SK-N-SH (cell line): ENCODE data around the gene DNAJB11. TPM values are rescaled to one million over a fixed set of nuclear protein-coding genes. Genes with fewer than 3 reads are reported as not detected.

ENCODE experiments used
- CTCF ChIA-PET: fragments of 300-600, 350-600 bp; formaldehyde crosslinking; extraction: SDS; loops from one replicate; lab custom pipeline; 2021; lab: Yijun Ruan, JAX
- POLR2A ChIA-PET: fragments of 350-600 bp; sonication (Branson Sonifier 250); formaldehyde crosslinking; extraction: SDS; loops from one replicate; lab custom pipeline; 2020; ENCODE audit warnings: antibody characterized with exemption, inconsistent platforms; lab: Yijun Ruan, JAX
- DNase-seq: peaks from one replicate; pipeline ENCODE4 v3.0.0; 2012
- H2AFZ ChIP-seq: fragments of 200-600 bp; sonication (generic); 2 replicates; pipeline ENCODE4 v1.8.1; 2016; ENCODE audit warnings: antibody characterized with exemption, mild to moderate bottlenecking, low read depth
- H3F3A ChIP-seq: fragments of 200-600 bp; sonication (generic); replicated peaks from 2 replicates; pipeline ENCODE3; 2016; ENCODE audit warnings: antibody characterized with exemption, mild to moderate bottlenecking; ENCODE audit not compliant: insufficient read depth
- H3K27ac ChIP-seq, 2 experiments: fragments of 200-500 bp in 1 of 2; fragments of 200-600 bp in 1 of 2; sonication (Bioruptor generic) in 1 of 2; sonication (generic), shearing (Covaris generic) in 1 of 2; 2 replicates each; pipeline versions ENCODE4 v1.5.1 to v1.6.1; 2014 to 2016; ENCODE audit warnings: low read depth in 2 of 2, inconsistent platforms in 1 of 2, low read length in 1 of 2, mild to moderate bottlenecking in 1 of 2, mixed read lengths in 1 of 2
- H3K27me3 ChIP-seq: fragments of 200-600 bp; sonication (generic), shearing (Covaris generic); 2 replicates; pipeline ENCODE4 v1.6.1; 2016; ENCODE audit warnings: mixed run types; ENCODE audit not compliant: insufficient read depth
- H3K36me3 ChIP-seq, 2 experiments: fragments of 200-500 bp in 1 of 2; fragments of 200-600 bp in 1 of 2; sonication (Bioruptor generic) in 1 of 2; sonication (generic) in 1 of 2; replicated peaks in 1 of 2; 2 replicates each; pipeline versions ENCODE3 to v1.5.1; 2014 to 2016; ENCODE audit warnings: low read length in 1 of 2, mild to moderate bottlenecking in 1 of 2; ENCODE audit not compliant: insufficient read depth in 2 of 2, control insufficient read depth in 1 of 2
- H3K4me1 ChIP-seq, 2 experiments: fragments of 200-500 bp in 1 of 2; fragments of 200-600 bp in 1 of 2; sonication (Bioruptor generic) in 1 of 2; sonication (generic), shearing (Covaris generic) in 1 of 2; 2 replicates each; pipeline versions ENCODE4 v1.5.1 to v1.6.1; 2014 to 2016; ENCODE audit warnings: low read depth in 1 of 2, low read length in 1 of 2, mixed run types in 1 of 2; ENCODE audit not compliant: insufficient read depth in 2 of 2, control insufficient read depth in 1 of 2
- H3K4me2 ChIP-seq: fragments of 200-600 bp; sonication (generic), shearing (Covaris generic); 2 replicates; pipeline ENCODE4 v1.6.1; 2017; ENCODE audit warnings: mixed run types
- H3K4me3 ChIP-seq, 2 experiments: fragments of 200-500 bp in 1 of 2; fragments of 200-600 bp in 1 of 2; sonication (Bioruptor generic) in 1 of 2; sonication (generic), shearing (Covaris generic) in 1 of 2; 2 replicates each; pipeline versions ENCODE4 v1.5.1 to v1.8.1; 2014 to 2016; ENCODE audit warnings: low read depth in 2 of 2, inconsistent platforms in 1 of 2, low read length in 1 of 2, mild to moderate bottlenecking in 1 of 2, mixed read lengths in 1 of 2, moderate library complexity in 1 of 2
- H3K79me2 ChIP-seq: fragments of 200-600 bp; sonication (generic); 2 replicates; pipeline ENCODE4 v1.8.1; 2017; ENCODE audit warnings: mild to moderate bottlenecking; ENCODE audit not compliant: insufficient read depth
- H3K9ac ChIP-seq: fragments of 200-600 bp; sonication (generic); 2 replicates; pipeline ENCODE4 v1.6.1; 2017; ENCODE audit warnings: mixed run types
- H3K9me2 ChIP-seq: fragments of 200-600 bp; sonication (generic); 2 replicates; pipeline ENCODE4 v1.6.1; 2017; ENCODE audit warnings: mixed run types
- H3K9me3 ChIP-seq: fragments of 200-600 bp; sonication (generic); 2 replicates; pipeline ENCODE4 v1.6.1; 2017; ENCODE audit warnings: mixed run types, mild to moderate bottlenecking, moderate library complexity
- H4K20me1 ChIP-seq: fragments of 200-600 bp; sonication (generic); 2 replicates; pipeline ENCODE4 v1.6.1; 2017; ENCODE audit warnings: mild to moderate bottlenecking, mixed run types; ENCODE audit not compliant: insufficient read depth
- CHD2 ChIP-seq: fragments of 150-350 bp; IDR thresholded peaks from 2 replicates; pipeline ENCODE4 v1.6.1; 2018; ENCODE audit warnings: low read length; ENCODE audit not compliant: partially characterized antibody
- EP300 ChIP-seq, 2 experiments: IDR thresholded peaks; 2 replicates each; pipeline versions ENCODE4 v1.4.0 to v1.6.1; 2012; ENCODE audit warnings: borderline replicate concordance in 1 of 2, low read depth in 1 of 2, low read length in 1 of 2
- EZH2phosphoT487 ChIP-seq: fragments of 200-600 bp; sonication (generic); IDR thresholded peaks from 2 replicates; pipeline ENCODE4 v1.6.1; 2017; ENCODE audit warnings: low read depth, mixed run types, mild to moderate bottlenecking, antibody characterized with exemption, moderate library complexity, borderline replicate concordance
- FOSL2 ChIP-seq: IDR thresholded peaks from 2 replicates; pipeline ENCODE4 v1.4.0; 2012; ENCODE audit warnings: low read depth, mild to moderate bottlenecking, moderate library complexity, borderline replicate concordance
- FOXJ3 ChIP-seq: sonication (generic); formaldehyde crosslinking; IDR thresholded peaks from 2 replicates; pipeline ENCODE4 v1.5.1; 2020; ENCODE audit warnings: mild to moderate bottlenecking, missing genetic modification reagents
- FOXM1 ChIP-seq: IDR thresholded peaks from 2 replicates; pipeline ENCODE4 v1.4.0; 2012; ENCODE audit warnings: low read depth, mild to moderate bottlenecking
- GABPA ChIP-seq: IDR thresholded peaks from 2 replicates; pipeline ENCODE4 v1.4.0; 2012; ENCODE audit warnings: low read depth, mild to moderate bottlenecking
- JUND ChIP-seq: IDR thresholded peaks from 2 replicates; pipeline ENCODE4 v1.4.0; 2012
- NFIC ChIP-seq: IDR thresholded peaks from 2 replicates; pipeline ENCODE4 v1.4.0; 2012; ENCODE audit warnings: borderline replicate concordance
- NRF1 ChIP-seq: IDR thresholded peaks from 2 replicates; pipeline ENCODE4 v1.6.1; 2012; ENCODE audit warnings: low read depth, mild to moderate bottlenecking, low read length
- PBX3 ChIP-seq: IDR thresholded peaks from 2 replicates; pipeline ENCODE4; 2012
- POLR2AphosphoS5 ChIP-seq: IDR thresholded peaks from 2 replicates; pipeline ENCODE4 v1.6.1; 2012; ENCODE audit warnings: low read depth, low read length
- REST ChIP-seq: IDR thresholded peaks from 2 replicates; pipeline ENCODE4 v1.6.1; 2012; ENCODE audit warnings: mild to moderate bottlenecking, low read depth, low read length, moderate library complexity
- RFX5 ChIP-seq: IDR thresholded peaks from 2 replicates; pipeline ENCODE4 v1.6.1; 2012; ENCODE audit warnings: mild to moderate bottlenecking, improper control_type of control experiment, low read length
- RXRA ChIP-seq: IDR thresholded peaks from 2 replicates; pipeline ENCODE4 v1.4.0; 2012; ENCODE audit warnings: low read depth, mild to moderate bottlenecking, borderline replicate concordance
- TEAD4 ChIP-seq: IDR thresholded peaks from 2 replicates; pipeline ENCODE4 v1.4.0; 2012; ENCODE audit warnings: mild to moderate bottlenecking, borderline replicate concordance; ENCODE audit not compliant: insufficient read depth
- USF1 ChIP-seq: IDR thresholded peaks from 2 replicates; pipeline ENCODE4 v1.4.0; 2012; ENCODE audit warnings: low read depth, borderline replicate concordance
- ZBTB33 ChIP-seq: IDR thresholded peaks from 2 replicates; pipeline ENCODE4 v1.4.0; 2012; ENCODE audit warnings: low read depth, borderline replicate concordance
- WGBS: methylation state at CpG from one replicate; pipeline ENCODE4 v1.1.6; 2017; ENCODE audit warnings: low lambda C conversion rate; 5-methylcytosine and 5-hydroxymethylcytosine counted together
- polyA plus RNA-seq, 3 experiments: library from polyadenylated mRNA; depleted of rRNA; stranded (reverse); fragments of >200 nt; gene quantifications; 2 replicates each; pipeline ENCODE4 v1.2.3, GENCODE V29; 2012

The DNAJB11 gene
- polyA plus RNA-seq, 1 of the 3 experiments (the other 2 are of a cell fraction): 33.3 TPM

- WGBS: 89% methylated on average over 3 of the region's 3 CpGs
- no peaks in the 10 kb centered on the region for H3K27me3 ChIP-seq
- H3F3A ChIP-seq: no peaks in the 10 kb centered on the region
- DNase-seq: no peak
- no peak overlapping the region for H3K27ac ChIP-seq
- H3K9me3 ChIP-seq: no peaks in the 10 kb centered on the region
- peaks cover 62 to 97% of the 10 kb centered on the region in 2 experiments for H3K36me3 ChIP-seq
- no peak overlapping the region for H3K9ac ChIP-seq
- no peak overlapping the region for H2AFZ ChIP-seq
- CTCF ChIA-PET: interaction anchor here (0.8 to 8.2 kb wide), 3 partner anchors 9 to 241 kb away, joined by 3 to 52 read pairs (median 4); partner anchors contain the start of gene AHSG
- no peaks in the 10 kb centered on the region for H3K79me2 ChIP-seq
- H3K4me3 ChIP-seq: no peak overlapping the region
- H4K20me1 ChIP-seq: no peaks in the 10 kb centered on the region
- H3K4me2 ChIP-seq: no peak overlapping the region
- no peaks in the 10 kb centered on the region for H3K9me2 ChIP-seq
- POLR2A ChIA-PET: no interaction called here
- TF ChIP-seq POLR2AphosphoS5 (no peak), FOXM1 (no peak), FOXJ3 (CRISPR knock-in tag) (no peak), USF1 (no peak), FOSL2 (no peak), NRF1 (no peak), GABPA (no peak), EP300 (IDR thresholded peaks at IDR 0.05; ENCODE audit: borderline replicate concordance in 1 of 2, low read depth in 1 of 2, low read length in 1 of 2) (no peak), TEAD4 (no peak), RXRA (no peak), EZH2phosphoT487 (no peak), REST (no peak), PBX3 (no peak), JUND (no peak), CHD2 (no peak), NFIC (no peak), ZBTB33 (no peak), RFX5 (no peak)
- no peaks in the 10 kb centered on the region for H3K4me1 ChIP-seq
Measured at GRCh38 chr3:186580785-186581184, 10.3 kb downstream of the DNAJB11 start.
